Progenitor cell of endocrine pancreas (in vitro differentiated cells): ENCODE measurements around the gene AKAP8. TPM values are rescaled to one million over a fixed set of nuclear protein-coding genes. Genes with fewer than 3 reads are reported as not detected.

Experiments used
- DNase-seq: peaks from one replicate; pipeline ENCODE4 v3.0.0; 2021; ENCODE audit warnings: low spot score; ENCODE audit not compliant: unreplicated experiment
- H3K27ac Mint-ChIP-seq: 2 replicates; pipeline ENCODE4 v1.8.0; 2021; ENCODE audit warnings: mild to moderate bottlenecking, moderate library complexity, mixed read lengths
- H3K27me3 Mint-ChIP-seq: 2 replicates; pipeline ENCODE4 v1.8.0; 2021; ENCODE audit warnings: mixed read lengths
- H3K36me3 Mint-ChIP-seq: 2 replicates; pipeline ENCODE4 v1.8.0; 2022; ENCODE audit warnings: mixed read lengths; ENCODE audit not compliant: insufficient read depth
- H3K4me1 Mint-ChIP-seq: 2 replicates; pipeline ENCODE4 v1.8.0; 2021; ENCODE audit warnings: low read depth, mixed read lengths
- H3K4me3 Mint-ChIP-seq: 2 replicates; pipeline ENCODE4 v1.8.0; 2021; ENCODE audit warnings: low read depth, mild to moderate bottlenecking, moderate library complexity, mixed read lengths
- H3K9me3 Mint-ChIP-seq: 2 replicates; pipeline ENCODE4 v1.8.0; 2021; ENCODE audit warnings: low read depth, mixed read lengths
- CTCF ChIP-seq: fragments of 200-600 bp; sonication (generic); IDR thresholded peaks from one replicate; pipeline ENCODE4 v1.5.0; 2021; ENCODE audit warnings: antibody characterized with exemption, mild to moderate bottlenecking; ENCODE audit not compliant: unreplicated experiment
- total RNA-seq: library from RNA; stranded (reverse); gene quantifications from 2 replicates; pipeline ENCODE4 v1.2.1, GENCODE V29; 2021

Gene AKAP8
- total RNA-seq, 1 donor from 2014 or later, result 44.0 TPM

DNA sequence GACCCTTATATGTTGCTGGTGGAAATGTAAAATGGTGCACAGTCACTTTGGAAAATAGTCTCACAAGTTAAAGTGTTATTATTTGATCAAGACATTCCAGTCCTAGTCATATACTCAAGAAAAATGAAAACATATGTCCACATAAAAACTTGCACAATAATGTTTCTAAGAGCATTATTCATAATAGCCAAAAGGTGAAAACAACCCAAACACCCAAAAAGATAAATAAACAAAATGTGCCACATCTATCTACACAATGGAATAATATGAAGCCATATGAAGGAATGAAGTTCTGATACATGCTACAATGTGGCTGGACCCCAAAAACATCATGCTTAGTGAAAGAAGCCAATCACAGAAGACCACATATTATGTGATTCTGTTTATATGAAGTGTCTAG lies 14.4 kb upstream of the AKAP8 start:
- DNase-seq, result no peak
- Mint-ChIP-seq H3K4me3 (no peak overlapping the region), H3K4me1 (no peaks in the 10 kb centered on the region), H3K27ac (no peak overlapping the region), H3K36me3 (peaks cover 39% of the 10 kb centered on the region), H3K9me3 (no peaks in the 10 kb centered on the region), H3K27me3 (no peaks in the 10 kb centered on the region)
- TF ChIP-seq CTCF, result no peak

DNA sequence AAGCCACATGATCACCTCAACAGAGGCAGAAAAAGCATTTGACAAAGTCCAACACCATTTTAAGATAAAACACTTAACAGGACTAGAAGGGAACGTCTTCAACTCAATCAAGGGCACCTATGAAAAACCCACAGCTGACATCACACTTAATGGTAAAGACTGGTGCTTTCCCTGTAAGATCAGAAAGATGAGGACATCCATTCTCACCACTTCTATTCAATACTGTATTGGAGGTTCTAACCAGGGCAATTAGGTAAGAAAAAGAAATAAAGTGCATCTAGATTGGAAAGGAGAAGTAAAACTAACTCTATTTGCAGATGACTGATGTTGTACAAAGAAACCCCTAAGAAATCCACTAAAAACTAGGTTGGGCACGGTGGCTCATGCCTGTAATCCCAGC lies 11.2 kb upstream of the AKAP8 start:
- H3K9me3 Mint-ChIP-seq, result no peaks in the 10 kb centered on the region
- H3K27me3 Mint-ChIP-seq, result no peaks in the 10 kb centered on the region
- peaks cover 22% of the 10 kb centered on the region for H3K36me3 Mint-ChIP-seq
- DNase-seq, result no peak
- no peak overlapping the region for H3K4me3 Mint-ChIP-seq
- H3K4me1 Mint-ChIP-seq, result no peaks in the 10 kb centered on the region
- TF ChIP-seq CTCF, result no peak
- H3K27ac Mint-ChIP-seq, result no peak overlapping the region

DNA sequence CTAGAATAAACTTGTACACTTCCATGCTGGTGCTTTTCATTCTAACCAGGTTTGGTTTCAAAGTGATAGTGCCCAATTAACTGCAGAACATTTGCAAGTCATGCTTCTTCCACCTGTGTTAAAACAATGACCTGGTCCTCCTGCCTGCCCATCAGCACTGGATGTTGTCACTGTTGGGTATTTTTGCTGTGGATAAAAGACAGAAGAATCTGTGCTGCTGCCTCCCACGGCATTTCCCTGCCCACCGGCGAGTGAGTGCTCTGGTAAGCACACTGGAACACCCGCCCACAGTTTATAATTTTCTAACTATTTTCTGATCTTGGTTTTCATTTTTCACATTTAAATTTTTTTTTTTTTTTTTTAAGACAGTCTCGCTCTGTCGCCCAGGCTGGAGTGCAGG lies 2.3 kb upstream of the AKAP8 start:
- H3K4me1 Mint-ChIP-seq, result peaks cover 24% of the 10 kb centered on the region
- peaks cover 3% of the 10 kb centered on the region for H3K36me3 Mint-ChIP-seq
- H3K4me3 Mint-ChIP-seq, result no peak overlapping the region
- H3K27ac Mint-ChIP-seq, result peak overlapping the region; percentile 89
- TF ChIP-seq CTCF, result no peak
- no peaks in the 10 kb centered on the region for H3K27me3 Mint-ChIP-seq
- DNase-seq, result no peak
- no peaks in the 10 kb centered on the region for H3K9me3 Mint-ChIP-seq

DNA sequence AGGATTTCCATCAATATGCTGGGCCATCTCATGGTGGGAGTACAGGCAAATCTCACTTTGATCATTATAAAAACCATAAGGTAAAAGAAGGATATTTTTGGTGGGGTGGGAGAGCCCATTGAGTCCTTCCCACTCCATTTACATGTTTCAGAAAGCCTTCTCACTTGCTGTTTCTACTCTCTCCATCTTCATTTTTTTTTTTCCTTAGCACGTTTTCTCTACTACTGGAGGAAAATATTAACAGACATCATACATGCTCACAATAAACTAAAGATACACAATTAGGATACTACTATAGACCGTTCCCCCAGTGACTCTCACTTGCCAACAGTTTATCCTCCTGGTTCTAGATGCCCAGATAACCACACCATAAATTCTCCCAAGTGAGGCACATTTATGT lies 1.8 kb upstream of the AKAP8 start:
- Mint-ChIP-seq H3K4me3 (peak overlapping the region; percentile 84), H3K9me3 (no peaks in the 10 kb centered on the region), H3K27ac (peak overlapping the region; percentile 89), H3K4me1 (peaks cover 27% of the 10 kb centered on the region), H3K36me3 (peaks cover 3% of the 10 kb centered on the region), H3K27me3 (no peaks in the 10 kb centered on the region)
- TF ChIP-seq CTCF, result no peak
- no peak for DNase-seq

DNA sequence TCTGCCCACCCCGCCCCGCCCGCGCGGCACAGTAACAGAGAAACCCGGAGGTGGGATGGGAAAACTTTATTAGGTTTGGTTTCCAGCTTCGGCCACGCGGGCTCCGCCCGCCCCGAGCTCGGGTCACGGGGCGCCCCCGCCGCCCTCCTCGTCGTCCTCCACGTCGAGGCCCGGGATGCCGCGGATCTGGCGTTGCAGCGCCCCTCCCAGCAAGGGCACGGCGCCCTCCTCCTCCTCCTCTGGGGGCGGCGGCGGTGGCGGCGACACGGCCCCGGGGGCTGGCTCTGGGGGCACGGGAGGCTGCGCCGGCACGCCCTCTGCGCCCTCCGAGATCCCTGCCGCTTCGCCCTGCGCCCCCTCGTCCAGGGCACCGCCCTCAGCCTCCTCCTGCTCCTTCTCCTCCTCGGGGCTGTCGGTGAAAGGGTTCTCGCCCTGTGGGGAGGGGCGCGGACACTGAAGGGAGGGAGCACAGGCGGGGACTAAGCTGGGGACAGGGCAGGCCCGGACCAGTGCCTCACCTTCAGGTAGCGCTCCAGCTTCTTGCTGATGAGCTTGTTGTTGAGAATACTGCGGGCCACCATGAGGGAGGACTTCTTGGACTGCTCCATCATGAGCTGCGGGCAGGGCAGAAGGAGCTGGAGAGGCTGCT lies 536 bp upstream of the AKAP8 start:
- Mint-ChIP-seq H3K4me1 (peaks cover 27% of the 10 kb centered on the region), H3K27ac (peak overlapping the region; percentile 96), H3K27me3 (no peaks in the 10 kb centered on the region), H3K4me3 (peak overlapping the region; percentile 98), H3K9me3 (no peaks in the 10 kb centered on the region), H3K36me3 (peaks cover 3% of the 10 kb centered on the region)
- no peak for TF ChIP-seq CTCF
- DNase-seq, result no peak
